Osteoblast (primary cell): ENCODE results near the gene CHD6. TPM values are rescaled to one million over a fixed set of nuclear protein-coding genes. Genes with fewer than 3 reads are reported as not detected.

Experiments used
- DNase-seq: peaks from one replicate; pipeline ENCODE4 v3.0.0; 2011; ENCODE audit warnings: low spot score, mixed read lengths; ENCODE audit not compliant: insufficient read length; ENCODE audit errors: missing footprints
- H2AFZ ChIP-seq: 2 replicates; pipeline ENCODE4 v1.6.0; 2011; ENCODE audit warnings: mild to moderate bottlenecking, low read length
- H3K27ac ChIP-seq: 2 replicates; pipeline ENCODE4 v1.5.1; 2011; ENCODE audit warnings: mild to moderate bottlenecking, low read depth, low read length, moderate library complexity
- H3K27me3 ChIP-seq: 2 replicates; pipeline ENCODE4 v1.6.0; 2012; ENCODE audit warnings: mild to moderate bottlenecking, control low read depth, inconsistent platforms, low read length, moderate library complexity; ENCODE audit not compliant: insufficient read depth
- H3K36me3 ChIP-seq: 2 replicates; pipeline ENCODE4 v1.5.1; 2011; ENCODE audit warnings: mild to moderate bottlenecking, low read length, control low read depth, moderate library complexity; ENCODE audit not compliant: insufficient read depth
- H3K4me1 ChIP-seq: 2 replicates; pipeline ENCODE4 v1.5.1; 2011; ENCODE audit warnings: mild to moderate bottlenecking, low read length, control low read depth, moderate library complexity; ENCODE audit not compliant: insufficient read depth
- H3K4me2 ChIP-seq: 2 replicates; pipeline ENCODE4 v1.6.0; 2011; ENCODE audit warnings: mild to moderate bottlenecking, low read length; ENCODE audit not compliant: insufficient read depth
- H3K4me3 ChIP-seq: fragments of 200-600 bp; sonication (generic); 3 replicates; pipeline ENCODE4 v1.5.1; 2012; ENCODE audit warnings: mild to moderate bottlenecking, low read length, inconsistent platforms; ENCODE audit not compliant: insufficient read depth
- H3K79me2 ChIP-seq: 2 replicates; pipeline ENCODE4 v1.6.0; 2012; ENCODE audit warnings: mild to moderate bottlenecking, low read length, control low read depth, inconsistent platforms; ENCODE audit not compliant: insufficient read depth
- H3K9me3 ChIP-seq: 2 replicates; pipeline ENCODE4 v1.5.1; 2011; ENCODE audit warnings: low read depth, low read length, control low read depth
- H4K20me1 ChIP-seq: 2 replicates; pipeline ENCODE4 v1.6.0; 2012; ENCODE audit warnings: mild to moderate bottlenecking, low read length, control low read depth; ENCODE audit not compliant: insufficient read depth
- CTCF ChIP-seq: IDR thresholded peaks from 2 replicates; pipeline ENCODE4 v1.5.1; 2011; ENCODE audit warnings: mild to moderate bottlenecking, low read depth, low read length, moderate library complexity; ENCODE audit errors: extremely low read depth
- total RNA-seq: library from RNA; depleted of rRNA; stranded (reverse); fragments of >200 nt; gene quantifications from 2 replicates; pipeline ENCODE4 v1.2.3, GENCODE V29; 2012

The CHD6 gene
- total RNA-seq, 1 donor = 32.2 TPM

- Histone ChIP-seq H3K4me1 (peaks cover 13% of the 10 kb centered on the region), H2AFZ (no peak overlapping the region), H3K27me3 (no peaks in the 10 kb centered on the region), H3K4me2 (no peak overlapping the region), H4K20me1 (no peaks in the 10 kb centered on the region), H3K27ac (no peak overlapping the region), H3K9me3 (no peaks in the 10 kb centered on the region), H3K4me3 (no peak overlapping the region), H3K36me3 (no peaks in the 10 kb centered on the region), H3K79me2 (no peaks in the 10 kb centered on the region)
- no peak for DNase-seq
- no peak for TF ChIP-seq CTCF
Observed at GRCh38 chr20:41505184-41505583, 113.0 kb downstream of the CHD6 start.

- Histone ChIP-seq H3K4me2 (no peak overlapping the region), H2AFZ (no peak overlapping the region), H4K20me1 (no peaks in the 10 kb centered on the region), H3K27ac (no peak overlapping the region), H3K9me3 (no peaks in the 10 kb centered on the region), H3K36me3 (no peaks in the 10 kb centered on the region), H3K4me3 (no peak overlapping the region), H3K79me2 (no peaks in the 10 kb centered on the region), H3K4me1 (peaks cover 6% of the 10 kb centered on the region), H3K27me3 (no peaks in the 10 kb centered on the region)
- DNase-seq = no peak
- no peak for TF ChIP-seq CTCF
Observed at GRCh38 chr20:41501376-41501775, 116.8 kb downstream of the CHD6 start.

GRCh38 chr20:41499961-41500725, 118.0 kb downstream of the CHD6 start:
- H3K27me3 ChIP-seq = no peaks in the 10 kb centered on the region
- no peak overlapping the region for H3K4me2 ChIP-seq
- no peaks in the 10 kb centered on the region for H3K9me3 ChIP-seq
- H3K36me3 ChIP-seq = no peaks in the 10 kb centered on the region
- DNase-seq = peak; percentile 6
- no peak overlapping the region for H3K27ac ChIP-seq
- no peaks in the 10 kb centered on the region for H3K79me2 ChIP-seq
- TF ChIP-seq CTCF = no peak
- H2AFZ ChIP-seq = no peak overlapping the region
- H3K4me1 ChIP-seq = peaks cover 6% of the 10 kb centered on the region
- H3K4me3 ChIP-seq = no peak overlapping the region
- no peaks in the 10 kb centered on the region for H4K20me1 ChIP-seq

GRCh38 chr20:41499064-41499463, 119.1 kb downstream of the CHD6 start:
- no peaks in the 10 kb centered on the region for H3K79me2 ChIP-seq
- no peak overlapping the region for H3K4me2 ChIP-seq
- peaks cover 6% of the 10 kb centered on the region for H3K4me1 ChIP-seq
- H3K4me3 ChIP-seq = no peak overlapping the region
- no peak overlapping the region for H2AFZ ChIP-seq
- no peak overlapping the region for H3K27ac ChIP-seq
- no peak for TF ChIP-seq CTCF
- H4K20me1 ChIP-seq = no peaks in the 10 kb centered on the region
- DNase-seq = no peak
- no peaks in the 10 kb centered on the region for H3K9me3 ChIP-seq
- no peaks in the 10 kb centered on the region for H3K36me3 ChIP-seq
- H3K27me3 ChIP-seq = no peaks in the 10 kb centered on the region
